ENCODE data around the gene CGRRF1.
A peak's percentile ranks its signal among the peaks of the same experiment; 100 is the strongest.

The CGRRF1 gene

GRCh38 chr14:54486685-54487084 is 23.0 kb upstream of the CGRRF1 start:
- Histone ChIP-seq H3K79me2 (ENCODE audit: insufficient read depth, low read length) (peaks cover 44% of the 10 kb centered on the region), H3K4me2 (ENCODE audit: low read length) (peak overlapping the region; percentile 20; the same call in 1 of the 2 replicates), H2AFZ (ENCODE audit: low read length) (no peak overlapping the region), H3K4me1 (ENCODE audit: insufficient read depth, low read length, severe bottlenecking) (peaks cover 38% of the 10 kb centered on the region), H3K36me3 (ENCODE audit: insufficient read depth, low read length) (peaks cover 16% of the 10 kb centered on the region), H3K9ac (ENCODE audit: low read length) (no peak overlapping the region), H3K4me3 (ENCODE audit: low read depth, low read length, poor library complexity, severe bottlenecking) (no peak overlapping the region), H3K9me3 (ENCODE audit: low read length) (no peaks in the 10 kb centered on the region), H3K9me2 (ENCODE audit: low read depth, low read length) (no peaks in the 10 kb centered on the region), H3K27me3 (ENCODE audit: insufficient read depth, low read length) (no peaks in the 10 kb centered on the region), H4K20me1 (ENCODE audit: insufficient read depth, low read length) (no peaks in the 10 kb centered on the region), H3K27ac (ENCODE audit: low read depth, low read length, poor library complexity, severe bottlenecking) (peak overlapping the region; percentile 7), H3F3A (ENCODE audit: insufficient read depth, low read length) (peaks cover 5% of the 10 kb centered on the region; the same call in 1 of the 2 replicates)
- no peak for TF ChIP-seq CTCF (IDR thresholded peaks at IDR 0.05; ENCODE audit: low read length)
- no peak for TF ChIP-seq EZH2 (IDR thresholded peaks at IDR 0.05; ENCODE audit: borderline replicate concordance, low read length)

- Histone ChIP-seq H4K20me1 (ENCODE audit: insufficient read depth, low read length) (no peaks in the 10 kb centered on the region), H3K9me2 (ENCODE audit: low read depth, low read length) (no peaks in the 10 kb centered on the region), H3K36me3 (ENCODE audit: insufficient read depth, low read length) (peaks cover 6% of the 10 kb centered on the region), H3K79me2 (ENCODE audit: insufficient read depth, low read length) (peaks cover 44% of the 10 kb centered on the region), H3K9me3 (ENCODE audit: low read length) (no peaks in the 10 kb centered on the region), H2AFZ (ENCODE audit: low read length) (no peak overlapping the region), H3K4me3 (ENCODE audit: low read depth, low read length, poor library complexity, severe bottlenecking) (peak overlapping the region; percentile 95), H3K4me2 (ENCODE audit: low read length) (peak overlapping the region; percentile 86), H3K4me1 (ENCODE audit: insufficient read depth, low read length, severe bottlenecking) (peaks cover 38% of the 10 kb centered on the region), H3K27ac (ENCODE audit: low read depth, low read length, poor library complexity, severe bottlenecking) (peak overlapping the region; percentile 19), H3K27me3 (ENCODE audit: insufficient read depth, low read length) (no peaks in the 10 kb centered on the region), H3K9ac (ENCODE audit: low read length) (peak overlapping the region; percentile 96), H3F3A (ENCODE audit: insufficient read depth, low read length) (no peaks in the 10 kb centered on the region)
- no peak for TF ChIP-seq CTCF (IDR thresholded peaks at IDR 0.05; ENCODE audit: low read length)
These were observed 21.9 kb upstream of the CGRRF1 start for GRCh38 chr14:54487771-54488170.

GRCh38 chr14:54488318-54488645 is 21.4 kb upstream of the CGRRF1 start:
- Histone ChIP-seq H3K79me2 (ENCODE audit: insufficient read depth, low read length) (peaks cover 44% of the 10 kb centered on the region), H3F3A (ENCODE audit: insufficient read depth, low read length) (no peaks in the 10 kb centered on the region)

More at GRCh38 chr14:54488318-54488645, 21.4 kb upstream of the CGRRF1 start:
- TF ChIP-seq CTCF (IDR thresholded peaks at IDR 0.05; ENCODE audit: low read length) (no peak), EZH2 (IDR thresholded peaks at IDR 0.05; ENCODE audit: borderline replicate concordance, low read length) (no peak)
- H3K4me2 ChIP-seq (ENCODE audit: low read length): peak overlapping the region; percentile 86
- no peaks in the 10 kb centered on the region for H3K9me2 ChIP-seq (ENCODE audit: low read depth, low read length)
- H4K20me1 ChIP-seq (ENCODE audit: insufficient read depth, low read length): no peaks in the 10 kb centered on the region
- H3K4me3 ChIP-seq (ENCODE audit: low read depth, low read length, poor library complexity, severe bottlenecking): peak overlapping the region; percentile 95
- H3K9me3 ChIP-seq (ENCODE audit: low read length): no peaks in the 10 kb centered on the region
- H3K36me3 ChIP-seq (ENCODE audit: insufficient read depth, low read length): peaks cover under 1% of the 10 kb centered on the region; the same call in 1 of the 2 replicates
- no peak overlapping the region for H2AFZ ChIP-seq (ENCODE audit: low read length)
- peak overlapping the region; percentile 19 for H3K27ac ChIP-seq (ENCODE audit: low read depth, low read length, poor library complexity, severe bottlenecking)
- peak overlapping the region; percentile 96 for H3K9ac ChIP-seq (ENCODE audit: low read length)
- H3K4me1 ChIP-seq (ENCODE audit: insufficient read depth, low read length, severe bottlenecking): peaks cover 38% of the 10 kb centered on the region
- H3K27me3 ChIP-seq (ENCODE audit: insufficient read depth, low read length): no peaks in the 10 kb centered on the region

Data from OCI-LY1 (cell line).